ENCODE results near the gene CACNA1D.

CACNA1D gene

DNA sequence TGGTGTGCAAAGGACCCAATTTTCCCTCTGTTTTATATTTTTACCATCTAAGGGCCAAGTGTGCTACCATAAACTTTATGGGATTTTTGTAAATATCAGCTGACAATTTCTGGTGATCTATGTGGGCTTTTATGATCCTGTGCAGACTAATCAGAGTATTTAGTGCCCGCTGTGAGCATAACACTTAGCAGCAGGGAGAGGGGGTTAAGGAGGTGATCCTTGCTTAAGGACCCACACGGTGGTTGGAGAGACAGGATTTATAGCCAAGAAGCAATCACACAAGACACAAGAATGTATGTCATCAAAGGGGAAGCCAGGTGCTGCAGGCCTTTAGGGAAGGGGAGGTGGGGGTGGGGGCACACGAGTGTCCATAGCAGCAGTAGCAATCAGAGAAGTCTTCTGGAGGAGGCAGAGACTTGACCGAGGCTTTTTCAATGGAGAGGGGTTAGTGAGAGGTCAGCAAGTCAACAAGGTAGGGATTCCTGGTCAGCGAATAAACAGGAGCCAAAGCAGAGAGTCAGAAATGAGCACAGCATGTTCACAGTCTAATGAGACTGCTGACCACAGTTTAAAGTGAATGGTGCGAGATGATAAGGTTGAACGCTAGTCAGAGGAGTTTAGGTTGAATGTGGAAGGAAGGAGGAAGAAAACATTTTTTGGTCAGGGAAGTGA lies 4.5 kb upstream of the CACNA1D start:
- TF ChIP-seq GATA2 (IDR thresholded peaks at IDR 0.05; ENCODE audit: low read depth, low read length): no peak
- TF ChIP-seq GATA3 (IDR thresholded peaks at IDR 0.05; ENCODE audit: low read depth, low read length): no peak

DNA sequence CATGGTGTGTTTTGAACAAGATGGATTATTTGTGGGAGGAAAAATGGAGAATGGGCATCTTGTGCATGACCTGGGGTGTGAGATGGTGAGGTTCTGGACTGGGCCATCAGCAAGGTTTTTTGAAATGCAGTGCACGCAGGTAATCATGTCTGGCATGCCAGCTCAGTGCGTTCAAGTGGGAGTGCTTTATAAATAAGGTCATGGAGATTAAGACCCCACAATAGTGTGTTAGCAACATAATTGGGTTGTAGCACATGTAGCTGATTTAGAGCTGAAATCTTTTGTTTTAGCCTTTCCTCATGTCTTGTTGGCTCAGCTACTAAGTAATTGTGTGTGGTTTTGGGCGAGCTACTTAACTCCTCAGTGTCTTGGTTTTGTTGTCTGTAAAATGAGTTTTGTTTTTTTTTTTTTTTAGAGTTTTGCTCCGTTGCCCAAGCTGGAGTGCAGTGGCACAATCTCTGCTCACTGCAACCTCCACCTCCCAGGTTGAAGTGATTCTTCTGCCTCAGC lies 3.9 kb upstream of the CACNA1D start:
- TF ChIP-seq GATA2 (IDR thresholded peaks at IDR 0.05; ENCODE audit: low read depth, low read length): no peak
- TF ChIP-seq GATA3 (IDR thresholded peaks at IDR 0.05; ENCODE audit: low read depth, low read length): no peak

DNA sequence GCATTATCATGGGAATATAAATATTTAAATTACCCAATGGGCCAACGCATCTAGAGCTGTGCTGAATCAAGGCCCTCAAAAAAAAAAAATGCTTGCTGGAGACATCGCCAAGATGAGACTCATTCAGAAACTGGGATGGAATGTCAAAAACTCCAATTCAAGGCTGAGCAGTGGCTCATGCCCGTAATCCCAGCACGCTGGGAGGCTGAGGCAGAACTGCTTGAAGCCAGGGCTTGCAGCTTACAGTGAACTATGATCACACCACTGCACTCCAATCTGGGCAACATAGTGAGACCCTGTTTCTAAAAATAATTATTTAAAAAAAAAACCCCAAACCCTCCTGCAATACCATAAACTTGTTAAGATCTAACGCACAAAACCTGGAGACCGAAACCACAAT lies 3.1 kb upstream of the CACNA1D start:
- TF ChIP-seq GATA2 (IDR thresholded peaks at IDR 0.05; ENCODE audit: low read depth, low read length) (no peak), GATA3 (IDR thresholded peaks at IDR 0.05; ENCODE audit: low read depth, low read length) (no peak)

DNA sequence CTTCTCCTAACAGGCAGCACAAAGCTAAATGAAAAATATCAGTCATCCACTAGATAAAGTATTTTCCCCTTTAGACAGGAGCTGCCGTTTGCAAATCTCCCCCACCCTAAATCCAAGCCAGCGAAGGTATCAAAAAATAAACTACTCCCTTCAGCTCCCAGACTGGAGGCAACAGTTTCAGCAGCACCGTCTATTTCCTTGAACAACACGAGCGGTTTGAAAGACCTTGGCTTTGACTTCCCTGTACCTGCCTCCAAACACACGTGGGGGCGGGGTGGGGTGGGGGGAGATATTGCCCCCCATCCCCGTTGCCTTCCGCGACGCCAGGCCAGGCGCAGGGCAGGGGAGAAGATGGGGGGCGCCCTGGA lies 832 bp upstream of the CACNA1D start:
- TF ChIP-seq GATA3 (IDR thresholded peaks at IDR 0.05; ENCODE audit: low read depth, low read length) (no peak), GATA2 (IDR thresholded peaks at IDR 0.05; ENCODE audit: low read depth, low read length) (no peak)

DNA sequence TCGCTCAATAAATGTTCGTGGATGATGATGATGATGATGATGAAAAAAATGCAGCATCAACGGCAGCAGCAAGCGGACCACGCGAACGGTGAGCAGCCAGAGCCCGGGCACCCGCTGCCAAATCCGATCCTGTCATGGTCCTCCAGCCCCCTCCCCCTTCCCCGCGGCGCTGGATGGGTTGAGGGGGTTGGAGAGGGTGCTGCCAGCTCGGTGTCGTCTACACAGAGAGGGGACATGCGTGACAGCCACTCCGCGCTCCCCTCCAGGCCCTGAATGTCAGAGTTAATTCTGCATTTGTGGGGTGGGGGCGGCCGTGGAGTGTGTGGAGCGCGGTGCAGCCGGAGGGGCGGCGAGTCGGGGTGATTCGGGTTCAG lies 722 bp downstream of the CACNA1D start:
- TF ChIP-seq GATA3 (IDR thresholded peaks at IDR 0.05; ENCODE audit: low read depth, low read length) (no peak), GATA2 (IDR thresholded peaks at IDR 0.05; ENCODE audit: low read depth, low read length) (no peak)

DNA sequence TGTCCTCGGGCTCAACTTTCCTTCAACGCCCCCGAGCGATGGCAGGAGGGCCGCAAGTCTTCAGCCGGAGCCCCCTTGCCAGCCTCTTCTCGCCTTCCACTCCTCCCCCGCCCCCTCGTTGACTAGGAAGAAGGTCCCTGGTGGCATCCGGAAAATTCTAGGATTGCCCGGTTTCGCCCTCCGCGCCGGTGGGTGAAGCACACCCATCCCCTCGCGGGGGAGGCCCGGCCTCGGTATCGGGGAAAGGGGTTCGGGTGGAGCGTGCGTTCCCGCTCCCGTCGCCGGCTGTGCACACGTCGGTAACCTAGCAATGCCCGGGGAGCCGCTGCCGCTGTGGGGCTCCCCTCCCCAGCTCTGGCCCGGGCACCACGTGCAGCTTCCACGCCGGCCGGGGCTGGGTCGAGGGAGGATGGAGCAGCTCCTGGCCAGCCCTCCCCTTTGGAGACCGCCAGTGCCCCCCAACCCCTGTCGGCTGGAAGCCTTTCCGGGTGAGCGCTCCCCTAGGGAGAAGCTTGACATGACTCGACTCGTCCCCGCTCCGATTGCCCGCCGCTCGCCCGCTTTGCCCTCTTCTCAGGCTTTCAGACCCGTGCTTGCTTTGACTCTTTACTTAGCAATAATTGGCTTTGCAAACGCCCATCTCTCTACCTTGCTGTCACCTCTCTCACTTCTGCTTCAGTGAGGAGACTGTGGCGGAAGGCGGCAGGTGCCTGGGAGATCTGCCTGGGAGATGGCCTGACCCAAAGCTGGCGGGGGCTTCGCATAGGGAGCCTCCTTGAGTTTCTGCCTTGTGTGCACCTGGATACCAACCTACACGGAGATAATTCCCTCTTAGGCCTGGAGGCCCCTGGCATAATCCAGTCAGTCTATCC lies 1.3 kb downstream of the CACNA1D start:
- TF ChIP-seq GATA2 (IDR thresholded peaks at IDR 0.05; ENCODE audit: low read depth, low read length) (no peak), GATA3 (IDR thresholded peaks at IDR 0.05; ENCODE audit: low read depth, low read length) (no peak)

DNA sequence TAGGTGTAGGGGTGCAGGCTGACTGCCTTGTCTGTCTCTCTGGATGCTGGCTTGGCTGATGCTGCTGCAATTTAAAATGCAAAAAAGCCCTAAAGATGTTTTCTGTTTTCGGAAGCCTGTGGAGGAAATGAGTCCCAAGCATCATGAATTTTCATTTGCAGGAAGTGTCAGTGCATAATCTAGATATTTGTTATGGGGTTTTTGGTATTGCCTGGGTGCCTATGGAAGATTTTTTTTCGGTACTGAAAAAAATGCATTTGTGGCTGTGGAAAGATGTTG lies 1.9 kb downstream of the CACNA1D start:
- TF ChIP-seq GATA3 (IDR thresholded peaks at IDR 0.05; ENCODE audit: low read depth, low read length) (no peak), GATA2 (IDR thresholded peaks at IDR 0.05; ENCODE audit: low read depth, low read length) (no peak)

DNA sequence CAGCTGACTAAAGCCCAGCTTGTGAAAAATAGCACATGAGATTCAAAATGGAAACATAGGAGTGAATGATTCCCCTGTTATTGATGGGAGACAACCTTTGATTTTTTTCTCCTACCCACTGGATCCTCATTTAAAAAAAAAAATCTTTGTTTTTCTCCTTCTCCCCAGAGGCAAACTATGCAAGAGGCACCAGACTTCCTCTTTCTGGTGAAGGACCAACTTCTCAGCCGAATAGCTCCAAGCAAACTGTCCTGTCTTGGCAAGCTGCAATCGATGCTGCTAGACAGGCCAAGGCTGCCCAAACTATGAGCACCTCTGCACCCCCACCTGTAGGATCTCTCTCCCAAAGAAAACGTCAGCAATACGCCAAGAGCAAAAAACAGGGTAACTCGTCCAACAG lies 2.6 kb downstream of the CACNA1D start:
- TF ChIP-seq GATA2 (IDR thresholded peaks at IDR 0.05; ENCODE audit: low read depth, low read length) (no peak), GATA3 (IDR thresholded peaks at IDR 0.05; ENCODE audit: low read depth, low read length) (no peak)

DNA sequence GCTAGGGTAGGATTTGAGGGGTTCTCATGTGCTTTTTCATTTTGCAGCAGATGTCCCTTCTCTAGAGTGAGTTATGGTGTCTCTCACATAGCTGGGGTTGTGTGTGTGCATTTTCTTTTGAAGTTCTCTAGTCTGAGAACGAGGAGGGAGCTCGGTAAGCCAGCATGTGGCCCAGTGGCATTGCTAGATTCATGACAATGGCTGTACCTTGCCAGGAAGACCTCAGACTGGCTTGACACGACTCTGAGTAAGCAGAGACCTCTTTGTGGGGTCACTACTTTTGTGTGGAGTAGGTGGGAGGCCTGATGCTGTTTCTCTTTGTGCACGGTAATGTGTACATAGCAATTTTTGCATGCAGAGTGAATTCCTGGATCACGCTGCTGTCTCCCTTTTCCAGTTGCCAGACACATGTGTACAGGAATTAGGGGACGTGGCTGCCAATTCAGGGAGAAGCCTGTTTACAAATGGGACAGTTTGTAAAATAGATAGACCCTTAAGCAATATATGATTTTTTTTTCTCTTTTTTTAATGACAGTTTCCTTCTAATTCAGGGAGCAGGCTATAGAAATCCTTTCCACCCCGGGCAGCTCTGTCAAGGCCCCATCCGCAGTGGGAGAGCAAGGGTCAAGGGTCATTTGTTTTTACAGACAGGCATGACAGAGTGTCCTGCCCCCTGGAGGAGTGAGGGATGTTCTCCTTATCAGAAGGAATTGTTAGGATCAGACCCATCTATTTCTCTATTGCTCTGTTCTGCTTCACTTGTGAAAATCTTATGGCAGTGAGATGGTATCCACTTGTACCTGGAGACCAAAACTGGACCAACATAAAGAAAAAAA lies 4.6 kb downstream of the CACNA1D start:
- no peak for TF ChIP-seq GATA2 (IDR thresholded peaks at IDR 0.05; ENCODE audit: low read depth, low read length)
- TF ChIP-seq GATA3 (IDR thresholded peaks at IDR 0.05; ENCODE audit: low read depth, low read length): no peak

DNA sequence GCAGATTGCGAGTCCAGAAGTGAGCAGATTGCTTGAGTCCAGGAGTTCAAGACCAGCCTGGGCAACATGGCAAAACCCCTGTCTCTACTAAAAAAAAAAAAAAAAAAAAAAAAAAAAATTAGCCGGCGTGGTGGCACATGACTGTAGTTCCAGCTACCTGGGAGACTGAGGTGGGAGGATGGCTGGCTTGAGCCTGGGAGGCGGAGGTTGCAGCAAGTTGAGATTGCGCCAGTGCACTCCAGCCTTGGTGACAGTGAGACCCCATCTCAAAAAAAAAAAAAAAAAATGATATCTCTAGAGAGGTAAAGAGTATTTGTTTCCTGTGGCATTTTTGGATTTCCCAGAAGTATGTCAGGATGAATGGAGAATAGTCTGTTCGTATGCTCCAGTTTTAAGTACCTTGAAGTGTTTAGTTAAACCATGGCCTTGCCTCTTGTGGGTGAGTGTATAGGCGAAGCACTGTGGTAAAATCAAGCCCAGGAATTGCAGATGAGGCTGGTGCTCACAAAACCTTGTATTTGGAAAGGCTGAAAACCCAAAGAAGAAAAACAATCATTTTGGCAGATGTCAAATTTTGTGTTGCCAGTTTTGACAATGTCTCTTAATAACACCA lies 5.9 kb downstream of the CACNA1D start:
- TF ChIP-seq GATA3 (IDR thresholded peaks at IDR 0.05; ENCODE audit: low read depth, low read length): no peak
- no peak for TF ChIP-seq GATA2 (IDR thresholded peaks at IDR 0.05; ENCODE audit: low read depth, low read length)

DNA sequence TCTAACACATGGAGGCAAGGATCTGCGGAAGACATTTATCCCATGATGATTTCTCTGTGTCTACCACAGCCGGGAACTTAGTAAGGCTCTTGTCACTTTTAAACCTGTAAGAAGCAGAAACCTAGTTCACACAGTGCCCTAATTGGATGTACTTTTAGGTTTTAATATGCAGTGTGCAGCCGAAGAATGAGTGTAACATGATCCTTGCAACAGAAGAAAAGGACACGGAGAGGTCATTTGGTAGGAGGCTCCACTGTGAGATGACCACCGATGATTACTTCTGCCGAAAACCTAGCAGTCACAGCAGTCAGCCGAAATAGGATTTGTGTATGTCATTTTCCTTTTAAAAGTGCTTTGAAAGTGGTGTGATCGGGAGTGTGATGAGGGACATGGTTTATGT lies 6.8 kb downstream of the CACNA1D start:
- TF ChIP-seq GATA3 (IDR thresholded peaks at IDR 0.05; ENCODE audit: low read depth, low read length) (no peak), GATA2 (IDR thresholded peaks at IDR 0.05; ENCODE audit: low read depth, low read length) (no peak)

DNA sequence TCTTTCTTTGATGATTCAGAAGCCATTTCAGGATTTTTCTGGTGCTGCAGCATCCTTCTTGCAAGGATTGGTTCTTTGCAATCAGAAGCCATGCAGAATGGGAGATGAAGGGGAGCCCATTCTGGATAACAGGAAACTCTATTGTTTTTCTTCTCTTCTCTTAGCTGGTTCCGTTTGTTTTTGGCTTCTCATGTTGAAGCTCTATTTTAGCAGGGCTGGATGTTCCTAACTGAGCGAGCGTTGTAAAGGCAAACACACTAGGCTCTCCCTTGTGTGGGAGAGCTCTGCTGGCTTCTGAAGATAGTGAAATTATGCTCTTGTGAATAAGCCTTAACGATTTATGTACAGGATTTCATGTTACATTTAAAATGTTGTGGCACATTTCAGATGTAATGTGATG lies 8.3 kb downstream of the CACNA1D start:
- TF ChIP-seq GATA3 (IDR thresholded peaks at IDR 0.05; ENCODE audit: low read depth, low read length) (no peak), GATA2 (IDR thresholded peaks at IDR 0.05; ENCODE audit: low read depth, low read length) (no peak)

DNA sequence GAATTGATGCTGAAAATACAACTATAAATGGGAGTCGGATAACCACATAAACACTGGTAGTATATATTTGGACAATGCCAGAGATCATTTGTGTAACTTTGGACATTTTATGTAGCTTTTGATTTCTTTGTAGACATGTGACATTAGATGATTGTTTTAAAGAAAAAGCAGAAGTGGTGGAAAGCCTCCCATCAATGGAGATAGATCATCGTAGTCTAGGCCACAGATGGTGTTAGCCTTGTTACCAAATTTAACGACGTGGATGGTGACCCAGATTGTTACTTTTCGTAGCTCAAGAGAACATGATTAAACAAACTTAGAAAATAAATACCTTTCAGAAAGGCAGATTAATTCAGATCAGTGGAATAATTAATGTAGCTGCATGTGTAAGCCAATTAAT lies 8.8 kb downstream of the CACNA1D start:
- TF ChIP-seq GATA2 (IDR thresholded peaks at IDR 0.05; ENCODE audit: low read depth, low read length) (no peak), GATA3 (IDR thresholded peaks at IDR 0.05; ENCODE audit: low read depth, low read length) (no peak)

Measured in SH-SY5Y (cell line).